B cell (primary cell): ENCODE measurements around the gene RPL7L1. TPM values are rescaled to one million over a fixed set of nuclear protein-coding genes. Genes with fewer than 3 reads are reported as not detected.
A peak's percentile ranks its signal among the peaks of the same experiment; 100 is the strongest.

Experiments
- ATAC-seq: fragments of 200-7000 bp; cut with Tn5 transposase; one replicate; pipeline ENCODE4 v1.10.0; 2021; ENCODE audit warnings: low read depth, mild to moderate bottlenecking, moderate number of reproducible peaks, moderate library complexity
- CTCF ChIA-PET: fragments of 350-600 bp; sonication (Branson Sonifier 250); formaldehyde crosslinking; loops from one replicate; lab custom pipeline; 2021; ENCODE audit warnings: antibody characterized with exemption, inconsistent platforms; lab: Charles Lee
- POLR2A ChIA-PET: fragments of 350-600 bp; sonication (Branson Sonifier 250); formaldehyde crosslinking; loops from one replicate; lab custom pipeline; 2021; ENCODE audit warnings: antibody characterized with exemption; lab: Charles Lee
- DNase-seq: peaks from one replicate; pipeline ENCODE4 v3.0.0; 2013
- H2AFZ ChIP-seq: 2 replicates; pipeline ENCODE4 v1.6.1; 2012; ENCODE audit warnings: mild to moderate bottlenecking, low read depth, low read length; ENCODE audit not compliant: insufficient read depth, poor library complexity, severe bottlenecking
- H3K27ac ChIP-seq, 2 donors: 1 replicate in 1 of 2; 2 replicates in 1 of 2; pipeline ENCODE4 v1.5.1; 2012 to 2013; ENCODE audit warnings: low read length in 2 of 2, mild to moderate bottlenecking in 2 of 2, moderate library complexity in 1 of 2
- H3K27me3 ChIP-seq, 4 experiments: fragments of 200-600 bp in 1 of 4; sonication (generic) in 1 of 4; replicated peaks in 1 of 4; 1 replicate in 2 of 4; 2 replicates in 2 of 4; pipeline versions ENCODE4 v1.6.1 to v1.7.0; 2013 to 2016; ENCODE audit warnings: low read length in 3 of 4, mild to moderate bottlenecking in 2 of 4, mixed read lengths in 1 of 4, moderate library complexity in 1 of 4; ENCODE audit not compliant: insufficient read depth in 4 of 4, control insufficient read depth in 3 of 4; ENCODE audit errors: control extremely low read depth in 1 of 4
- H3K36me3 ChIP-seq, 2 experiments: replicated peaks in 1 of 2; 1 replicate in 1 of 2; 2 replicates in 1 of 2; pipeline versions ENCODE4 v1.6.1 to v1.7.1; 2013; ENCODE audit warnings: low read length in 1 of 2; ENCODE audit not compliant: insufficient read depth in 2 of 2, control insufficient read depth in 1 of 2; ENCODE audit errors: control extremely low read depth in 1 of 2, extremely low read depth in 1 of 2
- H3K4me1 ChIP-seq, 2 donors: fragments of 200-600 bp in 1 of 2; sonication (generic) in 1 of 2; 1 replicate in 1 of 2; 2 replicates in 1 of 2; pipeline versions ENCODE4 v1.5.1 to v1.6.1; 2013 to 2017; ENCODE audit warnings: low read length in 2 of 2; ENCODE audit not compliant: control insufficient read depth in 2 of 2, insufficient read depth in 2 of 2
- H3K4me2 ChIP-seq: replicated peaks from 2 replicates; pipeline ENCODE3; 2012; ENCODE audit warnings: mild to moderate bottlenecking, low read depth, low read length; ENCODE audit not compliant: poor library complexity, severe bottlenecking
- H3K4me3 ChIP-seq, 5 experiments: fragments of 200-600 bp in 1 of 5; sonication (generic) in 1 of 5; 1 replicate in 3 of 5; 2 replicates in 2 of 5; pipeline versions ENCODE4 v1.5.1 to v1.7.0; 2011 to 2016; ENCODE audit warnings: low read length in 4 of 5, mild to moderate bottlenecking in 4 of 5, low read depth in 2 of 5, control low read depth in 1 of 5, moderate library complexity in 1 of 5; ENCODE audit not compliant: insufficient read depth in 1 of 5; ENCODE audit errors: control extremely low read depth in 1 of 5, extremely low read depth in 1 of 5
- H3K79me2 ChIP-seq: fragments of 200-600 bp; sonication (generic); one replicate; pipeline ENCODE4 v1.6.0; 2016; ENCODE audit warnings: low read length; ENCODE audit not compliant: control insufficient read depth, insufficient read depth
- H3K9ac ChIP-seq: fragments of 200-600 bp; sonication (generic); 2 replicates; pipeline ENCODE4 v1.6.1; 2017; ENCODE audit warnings: mild to moderate bottlenecking, low read length, moderate library complexity
- H3K9me3 ChIP-seq, 3 donors: one replicate each; pipeline versions ENCODE4 v1.6.1 to v1.7.1; 2013; ENCODE audit warnings: low read length in 2 of 3; ENCODE audit not compliant: control insufficient read depth in 2 of 3, insufficient read depth in 1 of 3; ENCODE audit errors: control extremely low read depth in 1 of 3
- H4K20me1 ChIP-seq: 2 replicates; pipeline ENCODE4 v1.6.0; 2012; ENCODE audit warnings: mild to moderate bottlenecking, low read length; ENCODE audit not compliant: insufficient read depth, control insufficient read depth, poor library complexity, severe bottlenecking
- H3K27ac Mint-ChIP-seq: one replicate; pipeline ENCODE4 v1.8.0; 2021; ENCODE audit warnings: mixed read lengths
- H3K27me3 Mint-ChIP-seq: one replicate; pipeline ENCODE4 v1.8.0; 2021; ENCODE audit warnings: mixed read lengths
- H3K4me1 Mint-ChIP-seq: one replicate; pipeline ENCODE4 v1.8.0; 2021; ENCODE audit warnings: mixed read lengths
- H3K4me3 Mint-ChIP-seq: one replicate; pipeline ENCODE4 v1.8.0; 2021; ENCODE audit warnings: mixed read lengths
- H3K9me3 Mint-ChIP-seq: one replicate; pipeline ENCODE4 v1.8.0; 2022; ENCODE audit warnings: mixed read lengths; ENCODE audit not compliant: insufficient read depth
- CTCF ChIP-seq: fragments of 200-600 bp; IDR thresholded peaks from one replicate; pipeline ENCODE4 v1.8.0; 2022; ENCODE audit warnings: antibody characterized with exemption, mild to moderate bottlenecking
- EZH2 ChIP-seq: IDR thresholded peaks from 2 replicates; pipeline ENCODE4 v1.6.1; 2012; ENCODE audit warnings: borderline replicate concordance, low read depth, mild to moderate bottlenecking, moderate library complexity, low read length; ENCODE audit not compliant: insufficient read depth, poor library complexity, severe bottlenecking
- WGBS: methylation state at CpG from one replicate; pipeline ENCODE4 v1.1.5; 2013; ENCODE audit warnings: missing lambda C conversion rate; ENCODE audit not compliant: insufficient coverage; 5-methylcytosine and 5-hydroxymethylcytosine counted together
- intact Hi-C: fragments of 100-400 bp; cut with micrococcal nuclease; formaldehyde crosslinking; loops from one replicate; pipeline ENCODE4 v1.10.0; 2022
- polyA plus RNA-seq: library from polyadenylated mRNA; depleted of rRNA; stranded (reverse); fragments of >200 nt; gene quantifications from 2 replicates; pipeline ENCODE4 v1.2.3, GENCODE V29; 2012
- total RNA-seq, 2 donors: library from RNA; stranded (reverse); fragments of 120-200 nt in 1 of 2; gene quantifications; 1 replicate in 1 of 2; 2 replicates in 1 of 2; pipeline versions ENCODE4 v1.2.3 to v1.2.4, GENCODE V29; 2013 to 2022

RPL7L1 gene
- total and polyA plus RNA-seq, 2 donors (not counting 1 experiment from before 2014, with no cell fraction given): 14.5 to 100 TPM

- ATAC-seq: no peak
- Mint-ChIP-seq H3K9me3 (no peaks in the 10 kb centered on the region), H3K4me1 (peaks cover 6% of the 10 kb centered on the region), H3K27ac (no peak within 1 kb of the TSS), H3K27me3 (peaks cover 6% of the 10 kb centered on the region), H3K4me3 (no peak within 1 kb of the TSS)
- H3K4me3 ChIP-seq: no peak within 1 kb of the TSS
- TF ChIP-seq EZH2: no peak
- no peak for TF ChIP-seq CTCF
- peaks cover 0 to 10% (median 1%) of the 10 kb centered on the region in 4 experiments for H3K27me3 ChIP-seq
- ChIA-PET POLR2A (interaction anchor here (0.7 kb wide), 1 partner anchor 14 kb away, joined by 4 read pairs; the partner anchor contains the start of gene CNPY3), CTCF (interaction anchor here (0.6 to 1.2 kb wide), 2 partner anchors 93 to 590 kb away, joined by 3 to 6 read pairs; no protein-coding TSS in a partner anchor)
- no peak within 1 kb of the TSS for H3K9ac ChIP-seq
- no peaks in the 10 kb centered on the region for H3K36me3 ChIP-seq
- H3K9me3 ChIP-seq: peaks cover 0 to 5% (median 0%) of the 10 kb centered on the region in 3 donors
- H3K4me1 ChIP-seq: peaks cover 3 to 17% of the 10 kb centered on the region in 2 donors
- peak within 1 kb of the TSS; percentile 62 for H2AFZ ChIP-seq
- no peak for DNase-seq
- 6% methylated on average over 9 of the region's 10 CpGs for WGBS
- H3K4me2 ChIP-seq: no peak within 1 kb of the TSS
- intact Hi-C loops: no loop called here
- no peak within 1 kb of the TSS for H3K27ac ChIP-seq
- no peaks in the 10 kb centered on the region for H4K20me1 ChIP-seq
- H3K79me2 ChIP-seq: no peaks in the 10 kb centered on the region
These were observed 36.3 kb downstream of the RPL7L1 start, which contains the start of gene PTCRA for GRCh38 chr6:42915732-42916131. Gene PTCRA (plus strand): TSS chr6:42916053. CDS start chr6:42916070, 17 bp downstream.

GRCh38 chr6:42916288-42916687, 36.9 kb downstream of the RPL7L1 start:
- POLR2A ChIA-PET: no interaction called here
- peaks cover 0 to under 1% (median 0%) of the 10 kb centered on the region in 3 donors for H3K9me3 ChIP-seq
- H3K27ac Mint-ChIP-seq: no peak overlapping the region

More at GRCh38 chr6:42916288-42916687, 36.9 kb downstream of the RPL7L1 start:
- Histone ChIP-seq H3K9ac (no peak overlapping the region), H2AFZ (peak overlapping the region; percentile 62), H3K36me3 (no peaks in the 10 kb centered on the region), H3K27me3 (peaks cover 0 to 7% (median 1%) of the 10 kb centered on the region in 4 experiments), H3K4me2 (no peak overlapping the region), H3K27ac (no peak overlapping the region), H3K4me1 (peaks cover 3 to 15% of the 10 kb centered on the region in 2 donors), H3K4me3 (no peak overlapping the region), H4K20me1 (no peaks in the 10 kb centered on the region), H3K79me2 (no peaks in the 10 kb centered on the region)
- ATAC-seq (no peak), DNase-seq (no peak)
- H3K9me3 Mint-ChIP-seq: no peaks in the 10 kb centered on the region
- H3K4me1 Mint-ChIP-seq: peaks cover 4% of the 10 kb centered on the region
- peaks cover 4% of the 10 kb centered on the region for H3K27me3 Mint-ChIP-seq
- intact Hi-C loops: no loop called here
- no peak overlapping the region for H3K4me3 Mint-ChIP-seq
- WGBS: 100% methylated on average over 1 of the region's 1 CpG
- CTCF ChIA-PET: interaction anchor here (0.5 to 0.6 kb wide), 3 partner anchors 63 to 590 kb away, joined by 3 to 5 read pairs (median 3); no protein-coding TSS in a partner anchor
- TF ChIP-seq CTCF (no peak), EZH2 (no peak)
